NCI-H1417 treated with DMSO at 0.1 percent for 48 hours (cell line): Measurements from ENCODE around the gene MLLT10.

Source experiments
- DNase-seq: peaks from one replicate; lab custom pipeline; 2025; lab: John Stamatoyannopoulos, UW

MLLT10 gene

DNA sequence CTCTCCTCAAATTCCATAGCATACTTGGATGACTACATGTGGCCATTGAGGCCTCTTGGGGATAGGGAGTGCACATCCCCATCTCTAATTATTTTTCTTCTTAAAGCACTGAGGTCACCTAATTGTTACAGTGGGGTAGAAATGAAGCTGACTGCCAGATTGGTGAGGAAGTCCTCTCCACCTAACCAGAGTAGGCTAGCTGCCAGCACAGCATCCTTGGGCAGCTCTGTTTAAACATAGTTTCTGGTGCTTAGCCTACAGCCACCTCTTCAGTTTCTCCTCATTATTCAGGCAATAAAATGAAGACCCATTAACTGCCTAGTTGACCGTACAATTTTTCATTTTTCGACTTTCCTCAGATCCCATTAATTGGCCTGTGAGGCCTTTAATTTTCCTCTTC lies 104.6 kb downstream of the MLLT10 start:
- no peak for DNase-seq

DNA sequence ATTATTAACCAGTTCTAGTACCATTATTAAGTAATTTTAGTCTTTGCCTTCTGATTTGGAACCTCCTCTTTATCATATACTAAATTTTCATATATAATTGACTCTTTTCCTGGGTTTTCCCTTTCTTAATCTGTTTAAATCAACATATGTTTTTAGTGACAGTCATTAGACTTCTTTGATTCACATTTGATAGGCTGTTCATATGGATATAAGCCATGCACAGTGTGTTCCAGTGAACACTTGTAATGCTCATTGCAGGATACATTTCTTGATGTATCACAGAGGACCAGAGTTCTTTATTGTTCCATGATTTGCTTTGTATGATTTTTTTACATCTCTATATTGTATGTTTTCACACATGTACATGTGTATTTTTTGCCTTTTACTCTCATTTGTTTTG lies 114.0 kb downstream of the MLLT10 start:
- no peak for DNase-seq

DNA sequence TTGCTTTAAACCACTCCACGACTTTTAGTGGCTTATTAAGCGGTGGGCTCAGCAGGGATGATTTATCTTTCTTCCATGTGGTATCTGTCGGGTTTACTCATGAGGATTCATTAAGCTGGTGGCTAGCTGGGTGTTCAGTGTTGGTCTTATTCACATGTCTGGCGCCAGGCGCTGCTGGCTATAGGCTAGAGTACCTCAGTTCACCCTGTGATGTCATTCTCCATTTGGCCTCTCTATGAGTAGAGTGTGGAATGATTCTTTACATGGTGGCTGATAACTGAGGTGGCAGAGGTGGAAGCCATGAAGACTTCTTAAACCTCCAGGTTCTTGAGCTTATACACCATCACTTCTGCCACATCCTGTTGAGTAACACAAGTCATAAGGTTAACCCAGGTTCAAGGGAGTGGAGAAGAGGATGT lies 115.4 kb downstream of the MLLT10 start:
- no peak for DNase-seq

DNA sequence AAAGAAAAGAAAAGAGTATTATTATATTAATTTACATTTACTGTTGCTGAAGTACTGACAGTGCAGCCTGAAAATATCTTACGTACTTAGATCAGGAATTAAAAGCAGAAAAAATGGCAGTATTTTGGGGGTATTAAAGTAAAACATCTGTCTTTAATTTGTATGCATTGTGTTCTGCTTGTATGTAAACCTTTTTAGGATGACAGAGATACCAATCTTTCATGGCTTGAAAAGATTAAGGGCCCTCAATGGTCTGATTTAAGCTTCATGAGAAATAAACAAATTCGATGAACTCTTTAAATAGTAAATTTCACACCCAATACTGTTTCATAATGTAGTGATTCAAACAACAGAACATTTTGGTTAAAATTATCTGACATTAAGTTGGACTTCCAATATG lies 116.3 kb downstream of the MLLT10 start:
- no peak for DNase-seq

DNA sequence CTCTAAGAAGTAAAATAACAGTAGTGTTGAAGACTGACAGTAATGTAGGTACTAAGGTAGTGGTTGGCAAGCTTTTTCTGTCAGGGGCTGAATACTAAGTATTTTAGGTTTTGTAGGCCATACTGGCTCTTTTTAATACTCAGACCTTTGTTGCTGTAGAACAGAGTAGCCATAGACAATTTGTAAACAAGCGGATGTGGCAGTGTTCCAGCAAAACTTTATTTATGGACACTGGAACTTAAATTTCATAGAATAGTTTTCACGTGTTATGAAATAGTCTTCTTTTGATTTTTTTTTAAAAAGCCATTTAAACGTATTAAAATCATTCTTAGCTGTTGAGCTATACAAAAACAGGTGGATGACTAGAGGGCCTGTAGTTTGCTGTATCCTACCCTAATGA lies 121.2 kb downstream of the MLLT10 start:
- no peak for DNase-seq

DNA sequence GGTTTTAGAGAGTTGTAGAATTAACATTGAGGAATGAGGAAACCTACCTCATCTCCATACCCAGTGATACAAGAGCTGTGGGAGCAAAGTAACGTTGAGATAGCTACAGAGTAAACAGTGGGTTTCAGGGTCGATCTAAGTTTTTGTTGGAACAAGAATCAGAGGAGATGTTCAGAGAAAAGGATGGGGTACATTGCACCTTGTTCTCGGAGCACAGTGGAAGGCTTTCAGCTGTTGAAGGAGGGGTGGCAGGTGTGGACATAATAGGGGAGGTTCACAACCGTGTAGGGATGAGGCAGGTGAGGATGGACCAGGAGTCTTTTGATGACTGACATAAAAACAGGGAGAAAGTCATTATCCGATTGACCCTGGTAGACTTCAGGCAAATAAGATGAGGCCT lies 121.7 kb downstream of the MLLT10 start:
- no peak for DNase-seq

DNA sequence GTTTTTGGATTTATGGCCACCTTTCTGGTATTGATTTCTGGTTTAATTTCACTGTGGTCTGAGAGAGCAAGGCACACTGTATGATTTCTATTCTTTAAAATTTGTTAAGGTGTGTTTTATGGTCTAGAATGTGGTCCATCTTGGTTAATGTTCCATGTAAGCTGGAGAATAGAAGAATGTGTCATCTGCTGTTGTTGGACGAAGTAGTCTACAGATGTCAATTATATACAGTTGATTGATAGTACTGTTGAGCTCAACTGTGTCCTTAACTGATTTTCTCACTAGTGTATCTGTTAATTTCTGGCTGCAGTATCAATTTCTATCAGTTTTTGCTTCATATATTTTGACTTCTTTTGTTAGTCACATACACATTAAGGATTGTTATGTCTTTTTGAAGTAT lies 127.1 kb downstream of the MLLT10 start:
- DNase-seq = no peak

DNA sequence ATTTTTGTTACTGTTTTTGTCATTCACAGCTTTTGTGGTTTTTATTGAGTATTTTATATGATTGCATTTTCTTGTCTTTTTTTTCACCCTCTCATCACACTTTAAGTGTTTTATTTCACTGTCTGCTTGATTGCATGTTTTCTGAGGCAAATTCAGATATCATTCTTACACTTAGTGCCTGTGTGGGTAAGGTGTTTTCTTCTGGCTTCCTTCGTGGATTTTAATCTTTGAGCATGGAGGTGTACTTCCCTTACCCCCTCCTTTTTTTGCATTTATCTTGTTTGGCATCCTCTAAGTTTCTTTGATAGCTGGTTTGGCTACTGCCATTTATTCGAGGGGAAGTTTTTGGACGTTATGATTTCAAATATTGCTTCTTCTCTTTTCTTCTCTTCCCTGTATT lies 127.9 kb downstream of the MLLT10 start:
- no peak for DNase-seq

DNA sequence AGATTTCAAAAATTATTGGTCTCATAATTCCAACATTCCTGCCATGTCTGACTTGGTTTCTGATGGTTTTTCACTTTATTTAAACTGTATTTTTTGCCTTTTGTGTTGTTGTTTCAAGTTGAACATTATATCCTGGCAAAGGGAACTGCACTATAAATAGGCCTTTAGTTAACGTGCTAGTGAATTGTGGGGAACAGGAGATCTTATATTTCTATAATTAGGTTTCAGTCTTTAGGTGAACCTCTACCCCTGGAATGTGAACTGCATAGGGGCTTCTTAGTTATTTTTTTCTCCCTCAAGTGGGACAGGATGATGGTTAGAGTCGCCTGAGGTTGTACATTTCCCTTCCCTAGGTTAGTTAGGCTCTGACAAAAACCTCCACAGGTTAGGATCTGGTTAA lies 128.6 kb downstream of the MLLT10 start:
- DNase-seq = no peak

DNA sequence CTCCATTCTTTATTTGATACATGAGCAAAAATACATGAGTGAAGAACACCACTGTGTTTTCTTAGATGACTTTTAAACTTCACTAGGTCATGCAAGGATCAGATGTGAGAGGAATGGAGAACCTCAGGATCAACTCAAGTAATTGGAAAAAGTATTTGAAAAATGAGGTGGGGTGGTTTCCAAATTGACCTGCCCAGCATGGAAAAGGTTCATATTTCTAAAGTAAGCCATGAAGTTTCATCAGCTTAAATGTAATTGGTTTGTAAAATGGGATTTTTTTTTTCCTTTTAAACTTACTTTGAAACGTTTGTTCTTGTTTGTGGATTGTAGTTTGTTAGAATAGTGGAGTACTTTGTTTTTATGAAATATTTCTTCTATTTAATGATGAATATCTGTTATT lies 134.8 kb downstream of the MLLT10 start:
- DNase-seq = no peak

DNA sequence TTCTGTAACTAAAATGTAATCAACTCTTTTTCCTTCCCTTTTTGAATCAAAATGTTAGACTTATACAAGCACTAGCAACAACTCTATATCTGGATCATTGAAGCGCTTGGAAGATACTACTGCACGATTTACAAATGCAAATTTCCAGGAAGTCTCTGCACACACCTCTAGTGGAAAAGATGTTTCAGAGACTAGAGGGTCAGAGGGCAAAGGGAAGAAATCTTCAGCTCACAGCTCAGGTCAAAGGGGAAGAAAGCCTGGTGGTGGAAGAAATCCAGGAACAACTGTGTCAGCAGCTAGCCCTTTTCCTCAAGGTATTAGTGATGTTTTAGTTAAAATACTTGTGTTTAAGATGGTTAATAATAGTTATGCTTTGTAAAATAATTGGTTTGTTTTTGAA lies 136.4 kb downstream of the MLLT10 start:
- no peak for DNase-seq

DNA sequence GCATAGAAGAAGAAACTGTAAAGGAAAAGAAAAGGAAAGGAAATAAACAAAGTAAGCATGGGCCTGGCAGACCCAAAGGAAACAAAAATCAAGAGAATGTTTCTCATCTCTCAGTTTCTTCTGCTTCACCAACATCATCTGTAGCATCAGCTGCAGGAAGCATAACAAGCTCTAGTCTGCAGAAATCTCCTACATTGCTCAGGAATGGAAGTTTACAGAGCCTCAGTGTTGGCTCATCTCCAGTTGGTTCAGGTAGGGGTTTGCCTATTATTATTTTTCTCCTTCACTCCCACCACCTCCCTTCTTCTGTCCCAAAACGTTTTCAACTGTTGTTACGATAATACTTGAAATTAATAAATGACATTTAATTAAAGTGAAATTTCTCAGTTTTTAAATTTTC lies 139.6 kb downstream of the MLLT10 start:
- no peak for DNase-seq

DNA sequence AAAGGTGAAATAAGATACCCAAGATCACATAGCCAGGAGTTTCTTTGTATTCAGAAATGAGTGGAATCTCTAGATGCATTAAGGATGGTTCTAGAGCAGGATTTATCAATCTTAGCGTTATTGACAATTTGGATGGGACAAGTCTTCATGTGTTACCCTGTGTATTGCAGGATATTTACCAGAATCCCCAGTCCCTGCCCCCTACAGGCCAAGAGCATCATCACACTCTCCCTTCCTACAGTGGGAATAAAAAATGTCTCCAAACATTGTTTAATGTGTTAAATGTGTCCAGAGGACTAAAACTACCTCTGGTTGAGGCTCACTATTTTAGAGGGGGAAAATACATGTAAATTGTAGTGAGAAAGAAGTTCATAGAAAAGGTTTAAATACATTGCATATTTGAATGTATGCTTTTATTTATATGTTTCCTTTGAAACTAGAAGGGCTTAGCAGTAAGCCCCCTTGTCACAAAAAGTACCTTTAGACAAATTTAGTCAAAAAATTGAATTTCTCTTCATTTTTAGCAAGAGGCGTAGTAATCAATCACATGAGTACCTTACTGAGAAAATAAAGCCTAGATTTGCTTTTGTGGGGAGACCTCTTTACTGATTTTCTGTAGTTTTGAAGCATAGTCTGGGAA lies 141.2 kb downstream of the MLLT10 start:
- no peak for DNase-seq

DNA sequence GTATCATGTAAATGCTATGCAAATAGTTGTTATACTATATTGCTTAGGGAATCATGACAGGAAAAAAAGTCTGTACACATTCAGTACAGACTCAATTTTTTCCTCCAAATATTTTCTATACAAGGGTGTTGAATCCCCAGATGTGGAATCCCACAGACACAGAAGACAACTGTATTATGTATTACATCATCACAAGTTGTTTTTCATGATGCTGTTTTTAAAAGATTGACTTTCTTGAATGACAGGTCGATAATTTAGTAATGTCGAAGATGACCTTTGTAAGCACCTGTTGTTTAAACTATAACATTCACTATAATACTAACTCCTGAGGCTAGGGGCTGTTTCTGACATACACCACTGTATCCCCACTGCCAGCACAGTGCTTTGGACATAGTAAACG lies 143.5 kb downstream of the MLLT10 start:
- DNase-seq = no peak

DNA sequence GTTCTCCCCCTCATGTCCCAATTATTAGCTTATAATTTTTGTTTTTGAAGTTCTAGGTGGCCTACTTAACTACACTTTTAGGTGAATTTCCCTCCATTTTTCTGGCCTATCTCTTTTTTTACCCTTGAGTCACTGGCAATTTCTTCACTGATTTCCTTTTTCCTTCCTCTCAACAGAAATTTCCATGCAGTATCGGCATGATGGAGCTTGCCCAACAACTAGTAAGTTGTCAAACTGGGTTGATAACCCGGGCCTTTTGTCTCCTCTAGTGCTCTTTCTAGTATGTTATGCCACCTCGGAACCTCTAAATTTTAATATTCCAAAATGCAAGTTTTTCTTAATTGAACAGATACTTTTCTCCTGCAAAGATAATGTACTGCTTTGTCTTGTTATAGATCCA lies 147.1 kb downstream of the MLLT10 start:
- DNase-seq = no peak

DNA sequence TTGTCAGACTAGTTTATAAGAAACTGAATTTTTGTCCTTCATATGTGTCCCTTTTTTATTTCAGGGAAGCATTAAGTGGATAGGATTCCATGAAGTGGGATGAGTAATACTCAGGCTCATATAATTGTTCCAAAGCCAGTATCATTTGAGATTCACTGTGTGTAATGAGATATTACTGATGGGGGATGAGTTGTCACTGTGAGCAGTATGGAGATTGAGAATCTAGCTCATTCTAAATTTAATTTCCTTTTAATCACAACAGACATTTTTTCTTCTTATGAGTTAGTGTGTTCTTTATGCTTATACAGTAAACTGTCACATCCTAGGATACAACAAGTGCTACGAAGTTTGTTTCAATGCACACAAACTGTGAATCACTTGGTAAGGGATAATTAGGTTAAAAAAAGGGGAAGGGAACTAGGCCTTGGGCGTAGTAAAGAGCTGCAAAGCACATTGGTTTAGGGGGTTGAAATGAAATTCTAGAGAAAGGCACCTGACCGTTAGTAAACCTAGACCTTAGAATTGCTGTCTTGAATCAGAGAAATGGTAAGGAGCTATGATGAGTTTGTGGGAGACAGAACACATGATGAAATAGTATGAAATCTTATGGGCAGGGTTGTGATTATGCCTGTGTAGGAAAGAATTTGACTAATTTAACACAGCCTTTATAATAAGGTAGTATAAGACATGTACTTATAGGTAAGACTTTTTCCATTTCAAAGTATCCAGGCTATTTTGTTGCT lies 153.4 kb downstream of the MLLT10 start:
- no peak for DNase-seq

DNA sequence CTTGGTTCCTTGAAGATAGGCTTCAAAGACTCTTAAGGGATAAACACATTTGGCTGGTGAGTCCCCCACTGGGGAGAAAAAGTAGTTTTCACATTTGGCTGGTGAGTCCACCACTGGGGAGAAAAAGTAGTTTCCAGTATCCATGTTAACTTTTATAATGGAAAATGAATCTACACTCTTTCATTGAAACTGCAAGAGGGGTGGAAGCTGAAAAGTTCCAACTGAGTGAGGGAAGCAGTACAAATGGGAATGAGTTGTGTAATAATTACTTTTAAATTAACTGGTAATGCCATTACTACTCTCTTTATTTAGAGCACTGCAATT lies 153.9 kb downstream of the MLLT10 start:
- no peak for DNase-seq

DNA sequence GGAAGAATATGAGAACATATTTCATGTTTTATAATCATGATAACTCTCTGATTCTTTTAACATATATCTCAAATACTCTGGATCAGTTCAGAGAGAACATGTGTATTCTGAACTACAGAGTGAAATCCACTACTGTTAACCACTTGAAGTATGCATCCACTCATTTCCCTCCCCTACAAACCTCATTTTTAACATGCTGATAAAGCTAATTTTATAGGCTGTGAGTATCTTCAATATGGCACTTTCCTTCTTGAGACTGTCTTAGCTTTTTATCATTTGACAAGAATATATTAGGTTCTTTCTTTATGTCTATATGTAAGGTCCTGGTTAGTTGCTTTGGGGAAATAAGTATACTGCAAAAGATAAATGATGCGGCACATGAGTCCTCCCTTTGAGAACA lies 154.8 kb downstream of the MLLT10 start:
- DNase-seq = no peak

DNA sequence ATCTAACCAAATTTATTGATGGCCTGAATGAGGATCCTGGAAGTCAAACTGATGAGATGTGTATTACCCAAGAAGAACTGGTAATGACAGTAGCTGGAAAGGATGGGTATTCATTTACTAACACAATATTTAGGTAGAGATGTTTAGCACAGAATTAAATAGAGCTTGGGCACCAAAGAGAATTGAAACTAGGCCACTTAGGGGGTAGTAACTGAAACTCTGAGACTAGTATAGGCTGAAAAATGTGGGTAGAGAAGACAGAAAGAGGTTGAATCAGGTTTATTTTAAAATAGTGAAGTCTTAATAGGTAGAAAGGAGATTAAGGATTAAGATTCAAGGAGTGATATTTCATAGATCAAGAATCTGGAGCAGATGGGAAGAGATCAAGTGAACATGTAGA lies 155.8 kb downstream of the MLLT10 start:
- no peak for DNase-seq

DNA sequence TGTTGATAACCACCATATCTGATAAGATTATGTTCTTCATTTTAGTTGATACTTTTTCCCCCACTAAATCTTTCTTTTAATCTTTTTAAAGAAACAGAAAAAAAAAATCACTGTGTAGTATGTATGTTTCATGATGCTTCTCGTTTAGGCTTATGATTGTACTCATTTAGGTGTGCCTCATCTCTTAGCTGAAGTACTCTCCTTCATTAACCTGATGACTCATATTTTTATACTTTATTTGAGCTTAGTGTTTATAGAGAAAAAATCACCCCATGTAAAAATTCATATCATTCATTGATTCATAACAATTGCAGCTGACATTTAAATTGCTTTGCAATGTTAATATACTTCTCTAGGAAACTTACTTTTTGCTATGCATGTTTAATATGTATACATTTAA lies 158.9 kb downstream of the MLLT10 start:
- DNase-seq = no peak

DNA sequence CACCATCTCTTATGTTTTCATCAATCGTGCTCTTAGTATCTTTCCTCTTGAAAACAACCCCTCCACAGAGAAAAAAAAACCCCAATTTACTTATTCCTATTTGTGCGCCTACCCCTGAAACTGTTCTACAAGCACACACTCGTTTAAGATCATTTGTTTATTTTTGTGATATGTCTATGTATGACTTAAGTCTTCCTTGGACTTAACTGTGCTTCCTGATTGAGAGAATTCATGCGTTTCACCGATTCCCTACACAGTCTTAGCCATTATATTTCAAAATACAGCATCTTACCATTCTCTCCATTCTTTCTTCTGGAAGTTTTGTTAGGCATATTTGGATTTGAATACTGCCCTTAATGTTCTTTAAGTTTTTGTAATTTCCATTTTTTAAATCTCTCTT lies 159.4 kb downstream of the MLLT10 start:
- no peak for DNase-seq

DNA sequence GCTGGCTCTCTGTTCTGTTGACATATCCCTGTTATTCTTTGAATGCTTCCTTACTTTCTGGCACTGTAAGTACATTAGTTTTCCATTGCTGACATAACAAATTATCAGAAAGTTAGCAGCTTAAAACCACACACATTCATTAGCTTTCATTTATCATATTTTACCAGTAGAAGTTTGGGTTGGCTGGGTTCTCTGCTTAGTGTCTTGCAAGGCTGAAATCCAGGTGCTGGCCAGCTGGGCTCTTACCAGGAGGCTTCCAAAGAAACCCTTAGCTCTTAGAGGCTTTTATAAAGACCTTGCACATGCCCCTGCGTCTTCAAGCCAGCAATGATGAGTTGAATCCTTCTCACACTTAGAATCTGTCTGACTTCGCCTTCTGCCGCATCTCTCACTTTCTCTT lies 160.6 kb downstream of the MLLT10 start:
- no peak for DNase-seq

DNA sequence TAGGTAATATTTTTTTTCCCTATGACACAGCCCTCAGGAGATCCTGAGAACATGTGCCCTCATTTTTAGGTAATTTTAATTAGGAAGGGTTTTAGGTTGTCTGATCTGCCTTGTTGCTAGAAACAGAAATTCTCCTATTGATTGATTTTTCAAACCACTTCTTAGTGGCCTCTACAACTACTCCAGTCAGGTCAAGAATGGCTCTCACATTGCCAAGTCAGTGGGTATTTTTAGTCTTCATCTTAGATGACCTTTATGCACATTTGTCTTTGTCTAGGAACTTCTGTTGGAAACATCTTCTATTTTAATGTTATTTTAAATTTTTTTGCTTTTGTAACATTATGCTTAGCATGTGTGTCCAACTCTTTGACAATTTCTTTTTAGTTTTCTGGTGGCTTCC lies 162.3 kb downstream of the MLLT10 start:
- no peak for DNase-seq

DNA sequence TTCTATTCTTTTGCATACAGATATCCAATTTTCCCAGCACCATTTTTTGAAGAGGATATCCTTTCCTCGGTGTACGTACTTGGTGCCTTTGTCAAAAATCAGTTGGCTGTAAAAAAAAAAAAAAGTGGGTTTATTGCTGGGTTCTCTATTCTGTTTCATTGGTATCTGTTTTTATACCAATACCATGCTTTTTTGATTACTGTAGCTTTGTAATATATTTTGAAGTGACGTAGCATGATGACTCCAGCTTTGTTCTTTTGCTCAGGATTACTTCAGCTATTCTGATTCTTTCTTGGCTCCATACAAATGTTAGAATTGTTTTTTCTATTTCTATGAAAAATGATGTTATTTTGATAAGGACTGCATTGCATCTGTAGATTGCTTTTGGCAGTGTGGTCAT lies 165.5 kb downstream of the MLLT10 start:
- DNase-seq = no peak
